Fibroblast of the aortic adventitia (primary cell): Measurements from ENCODE around the gene IL27RA. TPM values are rescaled to one million over a fixed set of nuclear protein-coding genes. Genes with fewer than 3 reads are reported as not detected.

Experiments
- DNase-seq: peaks from one replicate; pipeline ENCODE4 v3.0.0-alpha.2; 2010; ENCODE audit warnings: low read depth
- H3K4me3 ChIP-seq: 2 replicates; pipeline ENCODE4 v1.5.1; 2011; ENCODE audit warnings: low read depth, mild to moderate bottlenecking, control low read depth, low read length, moderate library complexity
- CTCF ChIP-seq: IDR thresholded peaks from 2 replicates; pipeline ENCODE4 v1.5.1; 2011; ENCODE audit warnings: mild to moderate bottlenecking, low read length, control low read depth, inconsistent platforms; ENCODE audit not compliant: insufficient read depth
- total RNA-seq: library from RNA; depleted of rRNA; stranded (reverse); fragments of >200 nt; gene quantifications from 2 replicates; pipeline ENCODE4 v1.2.3, GENCODE V29; 2012; ENCODE audit warnings: low replicate concordance

IL27RA gene
- total RNA-seq, 1 donor = 0.63 TPM

GRCh38 chr19:14085309-14085995 lies 53.9 kb downstream of the IL27RA start, which contains the start of gene C19orf67:
C19orf67 (minus strand) TSS chr19:14085783; CDS start chr19:14085627, 156 bp downstream.
- TF ChIP-seq CTCF = no peak
- no peak for DNase-seq
- no peak within 1 kb of the TSS for H3K4me3 ChIP-seq

- no peak overlapping the region for H3K4me3 ChIP-seq
- DNase-seq = no peak
- no peak for TF ChIP-seq CTCF
Measured at GRCh38 chr19:14086098-14086497, 54.5 kb downstream of the IL27RA start.

GRCh38 chr19:14088634-14089411 lies 57.3 kb downstream of the IL27RA start:
- no peak for TF ChIP-seq CTCF
- no peak for DNase-seq
- peak overlapping the region; percentile 68 for H3K4me3 ChIP-seq

- H3K4me3 ChIP-seq = peak overlapping the region; percentile 68
- peak; percentile 39 for DNase-seq
- peak; percentile 30 for TF ChIP-seq CTCF
Measured at GRCh38 chr19:14089412-14089661, 57.8 kb downstream of the IL27RA start.

GRCh38 chr19:14089662-14090508 lies 58.3 kb downstream of the IL27RA start:
- DNase-seq = peak; percentile 57
- peak; percentile 5 for TF ChIP-seq CTCF
- H3K4me3 ChIP-seq = peak overlapping the region; percentile 68

GRCh38 chr19:14090509-14091080 lies 59.0 kb downstream of the IL27RA start, which contains the start of gene SAMD1:
SAMD1 (minus strand) TSS chr19:14090751.
- peak within 1 kb of the TSS; percentile 80 for H3K4me3 ChIP-seq
- DNase-seq = peak; percentile 89
- TF ChIP-seq CTCF = no peak
